HG03575 (cell line): Measurements from ENCODE around the gene GBA2.

ENCODE experiments used
- ATAC-seq: cut with Tn5 transposase; IDR thresholded peaks from one replicate; pipeline ENCODE4 v1.9.1; 2021; ENCODE audit not compliant: unreplicated experiment, insufficient number of reproducible peaks, low FRiP score; ENCODE audit errors: extremely low read depth

GBA2 gene

GRCh38 chr9:35743880-35744518 lies 5.0 kb downstream of the GBA2 start:
- ATAC-seq: no peak

GRCh38 chr9:35743452-35743851 lies 5.6 kb downstream of the GBA2 start:
- no peak for ATAC-seq

GRCh38 chr9:35741740-35742139 lies 7.3 kb downstream of the GBA2 start:
- ATAC-seq: no peak

GRCh38 chr9:35740243-35740642 lies 8.8 kb downstream of the GBA2 start:
- no peak for ATAC-seq

- ATAC-seq: no peak
Measured at GRCh38 chr9:35738924-35739323, 10.1 kb downstream of the GBA2 start.

- ATAC-seq: no peak
Measured at GRCh38 chr9:35738186-35738585, 10.8 kb downstream of the GBA2 start.

- no peak for ATAC-seq
Measured at GRCh38 chr9:35737143-35737542, 11.9 kb downstream of the GBA2 start.

- no peak for ATAC-seq
Measured at GRCh38 chr9:35736201-35736633, 12.8 kb downstream of the GBA2 start.

GRCh38 chr9:35734096-35734495 lies 14.9 kb downstream of the GBA2 start:
- ATAC-seq: no peak

- no peak for ATAC-seq
Measured at GRCh38 chr9:35732800-35733541, 16.1 kb downstream of the GBA2 start.

GRCh38 chr9:35732185-35732799 lies 16.7 kb downstream of the GBA2 start, which contains the start of the genes CREB3 and TLN1:
TSS of gene CREB3 (plus strand) at chr9:35732666. CDS start at chr9:35732773, 107 bp downstream.
TSS of gene TLN1 (minus strand) at chr9:35732195. CDS start at chr9:35725694, 6,501 bp downstream.
- peak; percentile 55 for ATAC-seq

- no peak for ATAC-seq
Measured at GRCh38 chr9:35731415-35732184, 17.4 kb downstream of the GBA2 start.

GRCh38 chr9:35730486-35730854 lies 18.6 kb downstream of the GBA2 start:
- no peak for ATAC-seq

GRCh38 chr9:35729700-35730485 lies 19.1 kb downstream of the GBA2 start:
- ATAC-seq: no peak

GRCh38 chr9:35729101-35729500 lies 19.9 kb downstream of the GBA2 start:
- ATAC-seq: no peak

- no peak for ATAC-seq
Measured at GRCh38 chr9:35728041-35728971, 20.7 kb downstream of the GBA2 start.

GRCh38 chr9:35727676-35728040 lies 21.4 kb downstream of the GBA2 start:
- ATAC-seq: no peak

- ATAC-seq: no peak
Measured at GRCh38 chr9:35726931-35727330, 22.1 kb downstream of the GBA2 start.
